HepG2 (cell line): ENCODE data around the gene RABEP1. TPM values are rescaled to one million over a fixed set of nuclear protein-coding genes. Genes with fewer than 3 reads are reported as not detected.

ENCODE experiments used
- CBFB ChIP-seq: sonication (generic); formaldehyde crosslinking; IDR thresholded peaks from 2 replicates; pipeline ENCODE4 v1.4.0; 2020; ENCODE audit warnings: missing genetic modification reagents
- ELF3 ChIP-seq: IDR thresholded peaks from 2 replicates; pipeline ENCODE4 v1.6.1; 2016; ENCODE audit warnings: missing genetic modification reagents, missing compliant biosample characterization
- KAT7 ChIP-seq: IDR thresholded peaks from 2 replicates; pipeline ENCODE4 v1.6.1; 2018; ENCODE audit warnings: borderline replicate concordance, missing compliant biosample characterization
- KDM2A ChIP-seq: sonication (generic); formaldehyde crosslinking; IDR thresholded peaks from 2 replicates; pipeline ENCODE4 v1.4.0; 2020; ENCODE audit warnings: low read depth, missing genetic modification reagents, borderline replicate concordance
- MYNN ChIP-seq: sonication (generic); formaldehyde crosslinking; IDR thresholded peaks from 2 replicates; pipeline ENCODE4 v1.4.0; 2020; ENCODE audit warnings: mild to moderate bottlenecking, low read depth, missing genetic modification reagents
- RCOR2 ChIP-seq: IDR thresholded peaks from 2 replicates; pipeline ENCODE4 v1.6.1; 2016; ENCODE audit warnings: missing biosample characterization, missing genetic modification reagents
- SIN3B ChIP-seq: fragments of 150-350 bp; IDR thresholded peaks from 2 replicates; pipeline ENCODE4 v1.6.1; 2014; ENCODE audit warnings: low read length
- SNAI1 ChIP-seq: sonication (generic); formaldehyde crosslinking; IDR thresholded peaks from 2 replicates; pipeline ENCODE4 v1.5.0; 2020; ENCODE audit warnings: mild to moderate bottlenecking, missing genetic modification reagents, borderline replicate concordance
- SNRNP70 ChIP-seq: fragments of 200-400 bp; formaldehyde crosslinking; IDR thresholded peaks from 2 replicates; pipeline ENCODE4 v1.6.1; 2017; ENCODE audit warnings: mild to moderate bottlenecking, low read depth, low read length, moderate library complexity
- ZNF253 ChIP-seq: sonication (generic); formaldehyde crosslinking; IDR thresholded peaks from 2 replicates; pipeline ENCODE4 v1.8.0; 2022; ENCODE audit warnings: mild to moderate bottlenecking, missing genetic modification reagents, borderline replicate concordance
- ZNF317 ChIP-seq: sonication (generic); formaldehyde crosslinking; IDR thresholded peaks from 2 replicates; pipeline ENCODE4 v1.5.0; 2020; ENCODE audit warnings: mild to moderate bottlenecking, missing genetic modification reagents
- ZNF33A ChIP-seq: sonication (generic); formaldehyde crosslinking; IDR thresholded peaks from 2 replicates; pipeline ENCODE4 v1.5.1; 2020; ENCODE audit warnings: missing genetic modification reagents, mild to moderate bottlenecking, moderate library complexity, borderline replicate concordance
- ZNF430 ChIP-seq: sonication (generic); formaldehyde crosslinking; IDR thresholded peaks from 2 replicates; pipeline ENCODE4 v1.9.0; 2021; ENCODE audit warnings: mild to moderate bottlenecking, missing genetic modification reagents
- ZNF768 ChIP-seq: sonication (generic); formaldehyde crosslinking; IDR thresholded peaks from 2 replicates; pipeline ENCODE4 v1.4.0; 2020; ENCODE audit warnings: missing genetic modification reagents
- ZNF816 ChIP-seq: sonication (generic); formaldehyde crosslinking; IDR thresholded peaks from 2 replicates; pipeline ENCODE4 v1.8.0; 2022; ENCODE audit warnings: missing genetic modification reagents, mild to moderate bottlenecking, borderline replicate concordance
- polyA plus RNA-seq, 8 experiments: library from polyadenylated mRNA; depleted of rRNA in 3 of 8; stranded (reverse) in 7 of 8; unstranded in 1 of 8; fragments of >200 nt; fragmentation: Illumina TruSeq in 4 of 8; extraction: Trizol in 4 of 8; gene quantifications; 2 replicates each; pipeline versions ENCODE4 v1.2.1 to v1.2.3, GENCODE V29; 2011 to 2016; ENCODE audit warnings: low read depth in 4 of 8, missing spikeins in 1 of 8, mixed read lengths in 1 of 8; ENCODE audit not compliant: insufficient read depth in 1 of 8
- total RNA-seq, 5 experiments: library from RNA; depleted of rRNA; stranded (reverse); fragments of >200 nt; fragmentation: Illumina TruSeq; extraction: Trizol; gene quantifications; 2 replicates each; pipeline ENCODE4 v1.2.3, GENCODE V29; 2016; ENCODE audit warnings: low read depth in 1 of 5
- TF ChIP-seq, protein P1 (sequence below): sonication (generic); formaldehyde crosslinking; IDR thresholded peaks from 2 replicates; pipeline ENCODE4 v1.8.1; 2023; ENCODE audit warnings: mild to moderate bottlenecking, missing genetic modification reagents
- TF ChIP-seq, protein P2 (sequence below): sonication (generic); formaldehyde crosslinking; IDR thresholded peaks from 2 replicates; pipeline ENCODE4 v1.5.1; 2020; ENCODE audit warnings: mild to moderate bottlenecking, missing genetic modification reagents, moderate library complexity
- TF ChIP-seq, protein P3 (sequence below): sonication (generic); formaldehyde crosslinking; IDR thresholded peaks from 2 replicates; pipeline ENCODE4 v1.4.0; 2020; ENCODE audit warnings: missing genetic modification reagents
- TF ChIP-seq, protein P4 (sequence below): sonication (generic); formaldehyde crosslinking; IDR thresholded peaks from 2 replicates; pipeline ENCODE4 v1.5.0; 2020; ENCODE audit warnings: mild to moderate bottlenecking, missing genetic modification reagents
- TF ChIP-seq, protein P5 (sequence below): sonication (generic); formaldehyde crosslinking; IDR thresholded peaks from 2 replicates; pipeline ENCODE4 v1.8.1; 2023; ENCODE audit warnings: mild to moderate bottlenecking, moderate library complexity, missing genetic modification reagents

The RABEP1 gene
- total and polyA plus RNA-seq, 2 of the 13 experiments (the other 11 are each of a cell fraction or from before 2014, with no cell fraction given): 13.7 to 41.5 TPM

DNA sequence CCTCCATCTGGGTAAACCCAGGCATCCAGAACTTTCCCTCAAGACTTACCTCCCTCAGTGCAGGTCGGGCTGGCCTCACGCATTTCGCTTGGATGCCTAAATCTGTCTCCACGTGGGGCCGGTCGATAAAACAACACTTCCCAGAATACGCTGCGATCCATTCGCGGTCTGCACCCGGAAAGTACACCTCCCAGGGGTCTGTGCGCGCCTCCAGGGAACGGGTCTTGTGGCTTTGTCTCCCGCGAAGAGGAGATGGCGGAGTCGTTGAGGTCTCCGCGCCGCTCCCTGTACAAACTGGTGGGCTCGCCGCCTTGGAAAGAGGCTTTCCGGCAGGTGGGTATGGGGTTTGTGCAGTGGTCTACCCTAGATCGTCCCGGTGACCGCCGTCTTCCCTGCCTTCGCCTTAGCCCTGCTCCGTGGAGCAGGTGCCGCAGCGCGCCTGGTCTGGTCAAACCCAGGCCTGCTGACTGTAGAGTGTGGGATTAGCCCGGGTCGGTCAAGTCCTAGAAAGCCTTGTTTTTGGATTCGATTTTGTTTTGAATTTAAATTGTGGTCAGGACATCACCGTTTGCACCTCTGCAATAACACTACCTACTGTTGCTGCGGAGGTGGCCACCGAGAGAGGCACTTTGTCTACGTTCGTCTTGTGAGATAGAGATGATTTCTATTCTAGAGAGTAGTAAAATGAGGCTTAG is 138.0 kb downstream of the RABEP1 start, which contains the start of gene RPAIN (continued):
- TF ChIP-seq SNRNP70 (no peak), ZNF33A (peak; percentile 44; the same call in 1 of the 2 replicates), KDM2A (peak; percentile 81), ZNF430 (no peak), SIN3B (peak; percentile 44; the same call in 1 of the 2 replicates), ZNF317 (CRISPR knock-in tag) (0 out of 2 replicates have a peak, but pooled peaks have one; percentile 63), MYNN (CRISPR knock-in tag) (no peak), KAT7 (0 out of 2 replicates have a peak, but pooled peaks have one; percentile 40), ZNF816 (peak; percentile 94), ZNF768 (CRISPR knock-in tag) (peak; percentile 66; the same call in 1 of the 2 replicates), ELF3 (CRISPR knock-in tag) (peak; percentile 44; the same call in 1 of the 2 replicates), CBFB (peak; percentile 38; the same call in 1 of the 2 replicates), ZNF253 (no peak), SNAI1 (peak; percentile 91), RCOR2 (CRISPR knock-in tag) (no peak)
- TF ChIP-seq, protein P1, sequence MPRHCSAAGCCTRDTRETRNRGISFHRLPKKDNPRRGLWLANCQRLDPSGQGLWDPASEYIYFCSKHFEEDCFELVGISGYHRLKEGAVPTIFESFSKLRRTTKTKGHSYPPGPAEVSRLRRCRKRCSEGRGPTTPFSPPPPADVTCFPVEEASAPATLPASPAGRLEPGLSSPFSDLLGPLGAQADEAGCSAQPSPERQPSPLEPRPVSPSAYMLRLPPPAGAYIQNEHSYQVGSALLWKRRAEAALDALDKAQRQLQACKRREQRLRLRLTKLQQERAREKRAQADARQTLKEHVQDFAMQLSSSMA (CRISPR knock-in tag): peak; percentile 100
- TF ChIP-seq, protein P2, sequence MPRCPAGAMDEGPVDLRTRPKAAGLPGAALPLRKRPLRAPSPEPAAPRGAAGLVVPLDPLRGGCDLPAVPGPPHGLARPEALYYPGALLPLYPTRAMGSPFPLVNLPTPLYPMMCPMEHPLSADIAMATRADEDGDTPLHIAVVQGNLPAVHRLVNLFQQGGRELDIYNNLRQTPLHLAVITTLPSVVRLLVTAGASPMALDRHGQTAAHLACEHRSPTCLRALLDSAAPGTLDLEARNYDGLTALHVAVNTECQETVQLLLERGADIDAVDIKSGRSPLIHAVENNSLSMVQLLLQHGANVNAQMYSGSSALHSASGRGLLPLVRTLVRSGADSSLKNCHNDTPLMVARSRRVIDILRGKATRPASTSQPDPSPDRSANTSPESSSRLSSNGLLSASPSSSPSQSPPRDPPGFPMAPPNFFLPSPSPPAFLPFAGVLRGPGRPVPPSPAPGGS (CRISPR knock-in tag): no peak
- TF ChIP-seq, protein P3, sequence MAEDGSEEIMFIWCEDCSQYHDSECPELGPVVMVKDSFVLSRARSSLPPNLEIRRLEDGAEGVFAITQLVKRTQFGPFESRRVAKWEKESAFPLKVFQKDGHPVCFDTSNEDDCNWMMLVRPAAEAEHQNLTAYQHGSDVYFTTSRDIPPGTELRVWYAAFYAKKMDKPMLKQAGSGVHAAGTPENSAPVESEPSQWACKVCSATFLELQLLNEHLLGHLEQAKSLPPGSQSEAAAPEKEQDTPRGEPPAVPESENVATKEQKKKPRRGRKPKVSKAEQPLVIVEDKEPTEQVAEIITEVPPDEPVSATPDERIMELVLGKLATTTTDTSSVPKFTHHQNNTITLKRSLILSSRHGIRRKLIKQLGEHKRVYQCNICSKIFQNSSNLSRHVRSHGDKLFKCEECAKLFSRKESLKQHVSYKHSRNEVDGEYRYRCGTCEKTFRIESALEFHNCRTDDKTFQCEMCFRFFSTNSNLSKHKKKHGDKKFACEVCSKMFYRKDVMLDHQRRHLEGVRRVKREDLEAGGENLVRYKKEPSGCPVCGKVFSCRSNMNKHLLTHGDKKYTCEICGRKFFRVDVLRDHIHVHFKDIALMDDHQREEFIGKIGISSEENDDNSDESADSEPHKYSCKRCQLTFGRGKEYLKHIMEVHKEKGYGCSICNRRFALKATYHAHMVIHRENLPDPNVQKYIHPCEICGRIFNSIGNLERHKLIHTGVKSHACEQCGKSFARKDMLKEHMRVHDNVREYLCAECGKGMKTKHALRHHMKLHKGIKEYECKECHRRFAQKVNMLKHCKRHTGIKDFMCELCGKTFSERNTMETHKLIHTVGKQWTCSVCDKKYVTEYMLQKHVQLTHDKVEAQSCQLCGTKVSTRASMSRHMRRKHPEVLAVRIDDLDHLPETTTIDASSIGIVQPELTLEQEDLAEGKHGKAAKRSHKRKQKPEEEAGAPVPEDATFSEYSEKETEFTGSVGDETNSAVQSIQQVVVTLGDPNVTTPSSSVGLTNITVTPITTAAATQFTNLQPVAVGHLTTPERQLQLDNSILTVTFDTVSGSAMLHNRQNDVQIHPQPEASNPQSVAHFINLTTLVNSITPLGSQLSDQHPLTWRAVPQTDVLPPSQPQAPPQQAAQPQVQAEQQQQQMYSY (CRISPR knock-in tag): no peak
- TF ChIP-seq, protein P4, sequence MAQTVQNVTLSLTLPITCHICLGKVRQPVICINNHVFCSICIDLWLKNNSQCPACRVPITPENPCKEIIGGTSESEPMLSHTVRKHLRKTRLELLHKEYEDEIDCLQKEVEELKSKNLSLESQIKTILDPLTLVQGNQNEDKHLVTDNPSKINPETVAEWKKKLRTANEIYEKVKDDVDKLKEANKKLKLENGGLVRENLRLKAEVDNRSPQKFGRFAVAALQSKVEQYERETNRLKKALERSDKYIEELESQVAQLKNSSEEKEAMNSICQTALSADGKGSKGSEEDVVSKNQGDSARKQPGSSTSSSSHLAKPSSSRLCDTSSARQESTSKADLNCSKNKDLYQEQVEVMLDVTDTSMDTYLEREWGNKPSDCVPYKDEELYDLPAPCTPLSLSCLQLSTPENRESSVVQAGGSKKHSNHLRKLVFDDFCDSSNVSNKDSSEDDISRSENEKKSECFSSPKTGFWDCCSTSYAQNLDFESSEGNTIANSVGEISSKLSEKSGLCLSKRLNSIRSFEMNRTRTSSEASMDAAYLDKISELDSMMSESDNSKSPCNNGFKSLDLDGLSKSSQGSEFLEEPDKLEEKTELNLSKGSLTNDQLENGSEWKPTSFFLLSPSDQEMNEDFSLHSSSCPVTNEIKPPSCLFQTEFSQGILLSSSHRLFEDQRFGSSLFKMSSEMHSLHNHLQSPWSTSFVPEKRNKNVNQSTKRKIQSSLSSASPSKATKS (CRISPR knock-in tag): no peak
- TF ChIP-seq, protein P5, sequence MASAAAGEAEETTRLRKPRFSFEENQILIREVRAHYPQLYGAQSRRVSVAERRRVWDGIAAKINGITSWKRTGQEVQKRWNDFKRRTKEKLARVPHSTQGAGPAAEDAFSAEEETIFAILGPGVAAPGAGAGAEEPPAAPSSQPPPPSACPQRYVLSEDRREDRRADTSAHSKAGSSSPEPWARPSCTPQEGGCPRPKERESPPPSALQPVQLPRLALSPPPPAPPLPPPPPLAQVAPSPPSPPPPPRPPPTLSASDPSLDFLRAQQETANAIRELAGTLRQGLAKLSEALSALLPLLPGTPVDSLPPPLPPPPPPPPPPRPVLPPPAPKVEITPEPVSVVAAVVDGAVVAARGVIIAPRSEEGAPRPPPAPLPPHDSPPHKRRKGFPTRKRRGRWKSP (CRISPR knock-in tag): no peak; the same call in 1 of the 2 replicates
